Natural killer cell (primary cell): ENCODE results near the gene SLC26A3. TPM values are rescaled to one million over a fixed set of nuclear protein-coding genes. Genes with fewer than 3 reads are reported as not detected.

Experiments
- ATAC-seq, 3 donors: fragments of 150-1000 bp in 2 of 3; fragments of 200-7000 bp in 1 of 3; cut with Tn5 transposase; 1 replicate in 1 of 3; 2 replicates in 2 of 3; pipeline ENCODE4 v1.10.0; 2021; ENCODE audit warnings: mild to moderate bottlenecking in 2 of 3, moderate library complexity in 2 of 3
- DNase-seq, 2 donors: peaks; one replicate each; pipeline versions ENCODE4 v3.0.0 to v3.0.0-alpha.2; 2013 to 2021; ENCODE audit warnings: mixed read lengths in 1 of 2
- H3K27ac ChIP-seq: one replicate; pipeline ENCODE4 v1.5.1; 2013; ENCODE audit warnings: mild to moderate bottlenecking, low read length
- H3K27me3 ChIP-seq: one replicate; pipeline ENCODE4 v1.6.1; 2013; ENCODE audit warnings: low read length; ENCODE audit not compliant: control insufficient read depth, insufficient read depth
- H3K36me3 ChIP-seq: one replicate; pipeline ENCODE4 v1.6.1; 2013; ENCODE audit warnings: low read length; ENCODE audit not compliant: control insufficient read depth, insufficient read depth
- H3K4me1 ChIP-seq: one replicate; pipeline ENCODE4 v1.6.1; 2013; ENCODE audit warnings: low read length; ENCODE audit not compliant: control insufficient read depth, insufficient read depth
- H3K4me3 ChIP-seq: one replicate; pipeline ENCODE4 v1.5.1; 2013; ENCODE audit warnings: low read length
- H3K9me3 ChIP-seq: one replicate; pipeline ENCODE4 v1.6.1; 2013; ENCODE audit warnings: low read length; ENCODE audit not compliant: control insufficient read depth, insufficient read depth
- H3K27ac Mint-ChIP-seq, 2 donors: one replicate each; pipeline ENCODE4 v1.8.0; 2022; ENCODE audit warnings: mild to moderate bottlenecking in 2 of 2, mixed read lengths in 2 of 2, moderate library complexity in 1 of 2
- H3K27me3 Mint-ChIP-seq, 2 donors: one replicate each; pipeline ENCODE4 v1.8.0; 2022; ENCODE audit warnings: low read depth in 2 of 2, mixed read lengths in 2 of 2
- H3K36me3 Mint-ChIP-seq: one replicate; pipeline ENCODE4 v1.8.0; 2022; ENCODE audit warnings: mixed read lengths
- H3K4me1 Mint-ChIP-seq, 2 donors: one replicate each; pipeline ENCODE4 v1.8.0; 2022; ENCODE audit warnings: mixed read lengths in 2 of 2
- H3K4me3 Mint-ChIP-seq: one replicate; pipeline ENCODE4 v1.8.0; 2022; ENCODE audit warnings: mild to moderate bottlenecking, moderate library complexity, mixed read lengths
- H3K9me3 Mint-ChIP-seq, 2 donors: one replicate each; pipeline ENCODE4 v1.8.0; 2022; ENCODE audit warnings: mixed read lengths in 2 of 2
- CTCF ChIP-seq: fragments of 200-600 bp; IDR thresholded peaks from one replicate; pipeline ENCODE4 v1.8.0; 2022; ENCODE audit warnings: antibody characterized with exemption
- WGBS: methylation state at CpG from one replicate; pipeline ENCODE4 v1.1.7; 2013; ENCODE audit warnings: missing lambda C conversion rate; ENCODE audit not compliant: insufficient coverage; 5-methylcytosine and 5-hydroxymethylcytosine counted together
- intact Hi-C: fragments of 100-400 bp; cut with micrococcal nuclease; formaldehyde crosslinking; loops from one replicate; pipeline ENCODE4 v1.14.2; 2022
- total RNA-seq, 4 donors: library from RNA; stranded (reverse); fragments of 120-200 nt in 1 of 4; gene quantifications; one replicate each; pipeline versions ENCODE4 v1.2.3 to v1.2.4, GENCODE V29; 2013 to 2022

Gene SLC26A3
- total RNA-seq, 3 donors from 2014 or later (not counting 1 experiment from before 2014, with no cell fraction given), result not detected

DNA sequence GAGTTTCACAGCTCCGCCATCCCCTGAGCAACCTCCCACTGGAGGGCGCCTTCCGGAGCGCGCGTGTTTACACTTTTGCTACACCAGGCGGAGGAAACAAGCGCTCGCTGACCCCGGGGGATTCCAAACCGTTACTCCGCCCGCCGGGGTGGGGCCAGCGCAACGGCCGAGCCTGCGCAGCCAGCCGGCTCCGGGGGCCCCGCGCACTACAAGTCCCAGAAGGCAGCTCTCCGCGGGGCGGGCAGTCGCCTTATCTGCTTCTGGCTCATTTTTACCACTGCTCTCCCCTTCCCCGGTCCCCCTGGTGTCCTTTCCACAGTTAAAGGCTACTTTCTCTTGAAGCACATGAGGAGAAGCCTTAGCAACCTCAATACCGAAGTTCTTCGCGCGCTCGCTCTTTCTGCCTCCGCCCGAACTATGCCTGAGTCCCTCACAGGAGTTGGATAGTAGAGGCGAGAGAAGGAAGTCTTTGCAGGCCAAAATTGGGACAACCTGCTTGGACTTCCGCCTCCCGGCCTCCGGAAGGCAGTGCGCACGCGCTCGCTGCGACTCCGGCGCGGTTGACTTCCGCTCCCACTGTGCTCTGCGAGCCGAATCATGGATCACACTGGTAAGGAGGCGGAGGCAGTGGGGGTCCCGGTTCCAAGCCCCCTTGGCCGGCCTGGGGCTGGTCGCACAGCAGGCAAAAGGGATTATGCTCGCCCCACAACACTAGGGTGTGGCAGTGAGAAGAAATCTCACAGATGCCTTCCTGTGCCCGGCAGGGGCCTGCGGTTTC is 59.3 kb downstream of the SLC26A3 start, which contains the start of gene CBLL1:
Gene CBLL1, plus strand, starts transcription at position 576 of the 778 bp plus-strand sequence. Its CDS starts 22 bp downstream, at position 598.
- DNase-seq (peak; percentile 97 to 98), ATAC-seq (peak; percentile 88 to 97 (median 90))
- Mint-ChIP-seq H3K4me1 (peaks cover 42 to 48% of the 10 kb centered on the region in 2 donors), H3K36me3 (no peaks in the 10 kb centered on the region), H3K27ac (peak within 1 kb of the TSS; percentile 100), H3K9me3 (no peaks in the 10 kb centered on the region), H3K27me3 (no peaks in the 10 kb centered on the region), H3K4me3 (peak within 1 kb of the TSS; percentile 96)
- peak within 1 kb of the TSS; percentile 81 for H3K4me3 ChIP-seq
- peaks cover under 1% of the 10 kb centered on the region for H3K36me3 ChIP-seq
- 0% methylated on average over 56 of the region's 56 CpGs for WGBS
- H3K9me3 ChIP-seq, result no peaks in the 10 kb centered on the region
- intact Hi-C loops, result loop anchor here (1.0 to 10.0 kb wide), 8 partner anchors 131 to 1459 kb away; partner anchors contain the start of genes COG5, DLD, DNAJB9 and DUS4L
- H3K4me1 ChIP-seq, result peaks cover 15% of the 10 kb centered on the region
- no peaks in the 10 kb centered on the region for H3K27me3 ChIP-seq
- peak within 1 kb of the TSS; percentile 99 for H3K27ac ChIP-seq
- peak; percentile 65 for TF ChIP-seq CTCF

GRCh38 chr7:107742678-107743566 is 60.1 kb downstream of the SLC26A3 start:
- Mint-ChIP-seq H3K4me3 (peak overlapping the region; percentile 96), H3K4me1 (peaks cover 42 to 48% of the 10 kb centered on the region in 2 donors), H3K27me3 (no peaks in the 10 kb centered on the region), H3K27ac (peak overlapping the region; percentile 100), H3K9me3 (no peaks in the 10 kb centered on the region), H3K36me3 (no peaks in the 10 kb centered on the region)
- H3K27me3 ChIP-seq, result no peaks in the 10 kb centered on the region
- H3K4me1 ChIP-seq, result peaks cover 15% of the 10 kb centered on the region
- no peaks in the 10 kb centered on the region for H3K9me3 ChIP-seq
- ATAC-seq (peak; percentile 23 to 36 (median 31)), DNase-seq (no peak)
- WGBS, result 5% methylated on average over 26 of the region's 29 CpGs
- intact Hi-C loops, result loop anchor here (1.0 to 10.0 kb wide), 7 partner anchors 132 to 1458 kb away; partner anchors contain the start of genes COG5, DLD, DUS4L and HBP1
- H3K36me3 ChIP-seq, result no peaks in the 10 kb centered on the region
- peak overlapping the region; percentile 99 for H3K27ac ChIP-seq
- no peak for TF ChIP-seq CTCF
- H3K4me3 ChIP-seq, result peak overlapping the region; percentile 81

DNA sequence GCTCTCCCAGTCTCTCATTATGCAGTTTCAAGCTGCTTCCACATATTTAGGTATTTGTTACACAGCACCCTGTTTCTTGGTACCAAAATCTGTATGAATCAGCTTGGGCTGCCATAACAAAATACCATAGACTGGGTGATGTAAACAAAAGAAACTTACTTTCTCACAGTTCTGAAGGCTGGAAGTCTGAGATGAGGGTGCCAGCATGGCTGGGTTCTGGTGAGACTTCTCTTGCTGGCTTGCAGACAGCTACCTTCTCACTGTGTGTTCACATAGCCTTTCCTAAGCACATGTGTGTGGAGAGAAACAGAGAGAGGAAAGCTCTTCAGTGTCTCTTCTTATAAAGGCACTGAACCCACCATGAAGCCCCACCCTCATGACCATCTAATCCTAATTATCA is 74.7 kb downstream of the SLC26A3 start:
- no peaks in the 10 kb centered on the region for H3K4me1 Mint-ChIP-seq
- no peak overlapping the region for H3K4me3 Mint-ChIP-seq
- H3K4me1 ChIP-seq, result no peaks in the 10 kb centered on the region
- DNase-seq (no peak), ATAC-seq (no peak)
- H3K27ac Mint-ChIP-seq, result no peak overlapping the region
- no peaks in the 10 kb centered on the region for H3K27me3 ChIP-seq
- intact Hi-C loops, result loop anchor here (5.0 kb wide), 2 partner anchors 581 to 936 kb away; no protein-coding TSS in a partner anchor
- H3K9me3 ChIP-seq, result no peaks in the 10 kb centered on the region
- no peaks in the 10 kb centered on the region for H3K36me3 Mint-ChIP-seq
- H3K4me3 ChIP-seq, result no peak overlapping the region
- H3K27me3 Mint-ChIP-seq, result peaks cover 12 to 26% of the 10 kb centered on the region in 2 donors
- H3K27ac ChIP-seq, result no peak overlapping the region
- no peaks in the 10 kb centered on the region for H3K36me3 ChIP-seq
- no peak for TF ChIP-seq CTCF
- no peaks in the 10 kb centered on the region for H3K9me3 Mint-ChIP-seq
